Stomach (tissue), 9 donors: ENCODE measurements around the gene GUCY2C. TPM values are rescaled to one million over a fixed set of nuclear protein-coding genes. Genes with fewer than 3 reads are reported as not detected.

ENCODE experiments used
- DNase-seq, 2 donors: peaks; one replicate each; pipeline versions ENCODE4 v3.0.0 to v3.0.0-alpha.2; 2013 to 2019
- H3K27ac ChIP-seq, 5 donors: fragments of 200-600 bp in 4 of 5; sonication (generic) in 4 of 5; one replicate each; pipeline ENCODE4 v1.5.1; 2013 to 2019; ENCODE audit warnings: mild to moderate bottlenecking in 1 of 5, moderate library complexity in 1 of 5
- H3K27me3 ChIP-seq, 3 donors: fragments of 200-600 bp; sonication (generic); one replicate each; pipeline ENCODE4 v1.5.1; 2017 to 2019; ENCODE audit warnings: mixed run types in 1 of 3
- H3K36me3 ChIP-seq, 4 donors: fragments of 200-600 bp; sonication (generic); 1 replicate in 3 of 4; 2 replicates in 1 of 4; pipeline ENCODE4 v1.5.1; 2016 to 2019
- H3K4me1 ChIP-seq, 4 donors: fragments of 200-600 bp; sonication (generic); one replicate each; pipeline ENCODE4 v1.5.1; 2016 to 2019
- H3K4me3 ChIP-seq, 4 donors: fragments of 200-600 bp; sonication (generic) in 3 of 4; one replicate each; pipeline ENCODE4 v1.5.1; 2016 to 2019; ENCODE audit warnings: mild to moderate bottlenecking in 1 of 4
- H3K9me3 ChIP-seq, 4 donors: fragments of 200-600 bp; sonication (generic); one replicate each; pipeline ENCODE4 v1.5.1; 2016 to 2019
- EP300 ChIP-seq: sonication (generic); formaldehyde crosslinking; IDR thresholded peaks from one replicate; pipeline ENCODE4 v1.6.1; 2017; ENCODE audit warnings: antibody characterized with exemption
- POLR2A ChIP-seq, 4 donors: fragments of 450-650 bp; IDR thresholded peaks; one replicate each; pipeline ENCODE4 v1.6.1; 2016; ENCODE audit warnings: antibody characterized with exemption in 4 of 4, control low read depth in 2 of 4, mild to moderate bottlenecking in 1 of 4, moderate library complexity in 1 of 4
- POLR2AphosphoS5 ChIP-seq, 3 donors: sonication (generic); formaldehyde crosslinking; IDR thresholded peaks; one replicate each; pipeline ENCODE4 v1.6.1; 2016; ENCODE audit warnings: antibody characterized with exemption in 3 of 3
- WGBS, 5 donors: extraction: QIAGEN DNeasy Blood & Tissue Kit in 3 of 5; methylation state at CpG; one replicate each; pipeline versions ENCODE4 v1.1.5 to v1.1.7; 2013 to 2018; 5-methylcytosine and 5-hydroxymethylcytosine counted together
- intact Hi-C: fragments of 100-400 bp; cut with DNase I; formaldehyde crosslinking; loops from one replicate; pipeline ENCODE4 v1.15.1; 2023; ENCODE audit warnings: low total_unique reads
- polyA plus RNA-seq, 3 donors: library from polyadenylated mRNA; stranded (reverse); fragments of 200-250 nt; gene quantifications; one replicate each; pipeline ENCODE4 v1.2.3, GENCODE V29; 2013
- total RNA-seq, 5 donors: library from RNA; depleted of rRNA; stranded (reverse); fragments of >200 nt; gene quantifications; one replicate each; pipeline versions ENCODE4 v1.1.0 to v1.2.3, GENCODE V29; 2014 to 2016
- TF ChIP-seq, protein P1 (sequence below), 7 experiments: fragments of 450-650 bp in 4 of 7; fragments of 200-600 bp in 3 of 7; sonication (generic) in 3 of 7; IDR thresholded peaks; one replicate each; pipeline ENCODE4 v1.5.1; 2016 to 2019; ENCODE audit warnings: antibody characterized with exemption in 7 of 7, control low read depth in 2 of 7, mild to moderate bottlenecking in 1 of 7
- donor health status: healthy with polysubstance abuse.
- donor health status: Bipolar disorder and iron deficiency.
- donor health status: healthy.

Gene GUCY2C
- total and polyA plus RNA-seq, 8 donors, result 0.05 to 31.0 (median 1.4) TPM; not detected in 4

DNA sequence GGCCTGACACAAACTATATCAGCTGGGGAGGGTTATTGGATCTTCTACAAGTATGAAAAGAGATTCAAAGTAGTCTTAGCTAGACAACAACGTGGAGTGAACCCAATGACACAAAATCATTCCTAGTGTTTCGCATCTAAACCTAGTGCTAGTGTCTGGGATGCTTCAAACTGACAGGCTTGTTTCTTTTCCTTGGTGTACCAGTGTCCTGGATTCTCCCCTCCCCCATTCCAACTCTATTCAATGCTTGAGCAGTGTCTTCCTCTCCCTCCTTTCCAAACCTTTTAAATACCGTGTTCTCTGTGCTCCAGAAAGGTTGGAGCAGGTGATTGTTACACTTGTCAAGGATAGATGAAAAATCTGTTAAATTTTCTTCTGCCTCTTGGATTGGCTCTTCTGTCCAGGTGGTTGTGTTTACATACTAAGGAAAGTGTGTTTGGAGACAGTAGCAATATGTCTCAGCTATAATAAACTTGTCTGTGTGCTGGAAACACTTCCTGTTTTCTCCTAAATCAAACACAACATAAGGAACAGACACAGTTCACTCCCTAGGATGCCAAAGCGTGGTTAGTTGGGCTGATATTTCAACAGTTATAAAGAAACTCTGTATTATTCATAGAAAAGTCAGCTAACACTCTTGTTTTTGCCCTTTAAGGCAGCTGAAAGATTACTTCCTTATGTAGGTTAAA lies 14.4 kb upstream of the GUCY2C start:
- Histone ChIP-seq H3K4me1 (peaks cover 0 to 9% (median 4%) of the 10 kb centered on the region in 4 donors), H3K36me3 (no peaks in the 10 kb centered on the region), H3K27me3 (no peaks in the 10 kb centered on the region), H3K9me3 (no peaks in the 10 kb centered on the region), H3K27ac (no peak overlapping the region), H3K4me3 (no peak overlapping the region)
- peak in 1 of 2 donors; percentile 31 for DNase-seq
- WGBS, 5 donors, result 36 to 52% (median 47%) methylated on average over 4 of the region's 4 CpGs
- intact Hi-C loops, result no loop called here
- TF ChIP-seq POLR2AphosphoS5 (IDR thresholded peaks at IDR 0.05) (no peak), POLR2A (IDR thresholded peaks at IDR 0.05) (no peak), EP300 (no peak)
- TF ChIP-seq, protein P1, sequence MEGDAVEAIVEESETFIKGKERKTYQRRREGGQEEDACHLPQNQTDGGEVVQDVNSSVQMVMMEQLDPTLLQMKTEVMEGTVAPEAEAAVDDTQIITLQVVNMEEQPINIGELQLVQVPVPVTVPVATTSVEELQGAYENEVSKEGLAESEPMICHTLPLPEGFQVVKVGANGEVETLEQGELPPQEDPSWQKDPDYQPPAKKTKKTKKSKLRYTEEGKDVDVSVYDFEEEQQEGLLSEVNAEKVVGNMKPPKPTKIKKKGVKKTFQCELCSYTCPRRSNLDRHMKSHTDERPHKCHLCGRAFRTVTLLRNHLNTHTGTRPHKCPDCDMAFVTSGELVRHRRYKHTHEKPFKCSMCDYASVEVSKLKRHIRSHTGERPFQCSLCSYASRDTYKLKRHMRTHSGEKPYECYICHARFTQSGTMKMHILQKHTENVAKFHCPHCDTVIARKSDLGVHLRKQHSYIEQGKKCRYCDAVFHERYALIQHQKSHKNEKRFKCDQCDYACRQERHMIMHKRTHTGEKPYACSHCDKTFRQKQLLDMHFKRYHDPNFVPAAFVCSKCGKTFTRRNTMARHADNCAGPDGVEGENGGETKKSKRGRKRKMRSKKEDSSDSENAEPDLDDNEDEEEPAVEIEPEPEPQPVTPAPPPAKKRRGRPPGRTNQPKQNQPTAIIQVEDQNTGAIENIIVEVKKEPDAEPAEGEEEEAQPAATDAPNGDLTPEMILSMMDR (IDR thresholded peaks at IDR 0.05), result no peak

DNA sequence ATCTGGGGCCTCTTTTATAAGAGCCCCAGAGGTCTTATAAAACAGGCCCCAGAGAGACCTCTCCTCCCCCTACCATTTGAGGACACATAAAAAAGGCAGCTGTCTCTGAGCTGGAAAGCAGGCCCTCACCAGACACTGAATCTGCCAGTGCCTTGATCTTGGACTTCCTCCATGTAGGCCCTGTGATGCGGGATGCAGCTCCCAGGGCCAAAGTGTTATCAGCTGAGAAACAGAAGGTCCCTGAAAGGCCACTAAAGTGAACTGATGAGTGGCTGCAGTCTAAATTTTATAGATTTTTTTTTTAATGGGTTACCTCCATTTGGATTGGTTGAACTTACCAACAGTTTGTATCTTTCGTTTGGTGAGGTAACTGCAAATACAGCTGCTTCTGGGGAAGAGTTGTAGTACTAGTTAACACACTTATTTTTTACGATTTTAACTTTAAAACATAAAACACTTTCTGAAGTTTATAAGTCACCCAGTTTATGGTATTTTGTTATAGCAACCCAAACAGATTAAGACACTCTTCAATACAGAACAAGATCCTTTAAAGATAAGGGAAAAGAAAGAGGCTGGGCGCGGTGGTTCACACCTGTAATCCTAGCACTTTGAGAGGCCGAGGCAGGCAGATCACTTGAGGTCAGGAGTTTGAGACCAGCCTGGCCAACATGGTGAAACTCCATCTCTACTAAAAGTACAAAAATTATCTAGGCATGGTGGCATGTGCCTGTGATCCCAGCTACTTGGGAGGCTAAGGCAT lies 5.6 kb upstream of the GUCY2C start:
- TF ChIP-seq POLR2AphosphoS5 (IDR thresholded peaks at IDR 0.05) (no peak), EP300 (no peak), POLR2A (IDR thresholded peaks at IDR 0.05) (no peak)
- TF ChIP-seq, protein P1 (IDR thresholded peaks at IDR 0.05), result no peak
- Histone ChIP-seq H3K4me1 (no peaks in the 10 kb centered on the region), H3K27ac (no peak overlapping the region), H3K4me3 (no peak overlapping the region), H3K27me3 (no peaks in the 10 kb centered on the region), H3K9me3 (no peaks in the 10 kb centered on the region), H3K36me3 (no peaks in the 10 kb centered on the region)
- intact Hi-C loops, result no loop called here
- 78 to 90% (median 81%) methylated on average over 6 of the region's 6 CpGs for WGBS, 5 donors
- DNase-seq, result no peak

DNA sequence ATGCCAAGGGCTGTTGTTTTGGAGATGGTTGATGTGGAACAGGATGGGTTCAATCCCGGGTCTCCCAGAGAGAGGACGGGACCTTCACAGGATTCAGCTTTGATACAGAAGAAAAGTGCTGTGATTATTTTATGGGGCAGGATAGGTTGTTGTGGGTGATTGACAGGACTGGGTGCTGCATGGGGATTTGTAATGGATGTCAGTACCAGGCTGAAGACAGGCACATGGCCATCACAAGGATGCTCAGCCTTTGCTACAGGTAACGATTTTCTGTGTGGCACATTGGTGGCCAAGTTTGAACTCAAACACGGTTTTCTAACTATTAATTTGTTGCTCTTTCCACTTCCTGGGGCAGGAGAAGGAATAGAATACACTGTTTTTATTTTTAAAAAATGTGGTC lies 4.5 kb upstream of the GUCY2C start:
- DNase-seq, result no peak
- Histone ChIP-seq H3K36me3 (no peaks in the 10 kb centered on the region), H3K9me3 (no peaks in the 10 kb centered on the region), H3K27me3 (no peaks in the 10 kb centered on the region), H3K4me1 (no peaks in the 10 kb centered on the region), H3K4me3 (no peak overlapping the region), H3K27ac (no peak overlapping the region)
- WGBS, 5 donors, result 85 to 93% (median 91%) methylated on average over 4 of the region's 4 CpGs
- intact Hi-C loops, result no loop called here
- TF ChIP-seq POLR2AphosphoS5 (IDR thresholded peaks at IDR 0.05) (no peak), POLR2A (IDR thresholded peaks at IDR 0.05) (no peak), EP300 (no peak)
- TF ChIP-seq, protein P1 (IDR thresholded peaks at IDR 0.05), result no peak

DNA sequence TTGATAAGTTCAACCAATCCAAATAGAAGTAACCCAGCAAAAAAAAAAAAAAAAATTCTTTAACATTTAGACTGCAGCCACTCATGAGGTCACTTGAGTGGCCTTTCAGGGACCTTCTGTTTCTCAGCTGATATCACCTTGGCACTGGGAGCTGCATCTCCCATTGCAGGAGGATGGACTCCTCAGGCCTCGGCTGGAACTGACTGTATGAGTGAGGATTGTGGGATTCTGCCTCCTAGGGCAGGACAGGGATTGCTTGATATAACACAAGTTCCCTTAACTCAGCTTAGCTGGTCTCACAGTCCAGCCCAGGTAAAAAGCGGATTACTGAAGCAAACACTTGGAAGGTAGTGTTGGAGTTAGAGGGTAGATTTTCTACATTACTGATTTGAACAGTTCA lies 3.5 kb upstream of the GUCY2C start:
- Histone ChIP-seq H3K4me1 (no peaks in the 10 kb centered on the region), H3K36me3 (no peaks in the 10 kb centered on the region), H3K27me3 (no peaks in the 10 kb centered on the region), H3K27ac (no peak overlapping the region), H3K9me3 (no peaks in the 10 kb centered on the region), H3K4me3 (no peak overlapping the region)
- no peak for DNase-seq
- 58 to 83% (median 77%) methylated on average over 2 of the region's 2 CpGs for WGBS, 5 donors
- TF ChIP-seq POLR2A (IDR thresholded peaks at IDR 0.05), result no peak
- TF ChIP-seq, protein P1 (IDR thresholded peaks at IDR 0.05), result no peak
- TF ChIP-seq EP300, result no peak
- TF ChIP-seq POLR2AphosphoS5 (IDR thresholded peaks at IDR 0.05), result no peak
- intact Hi-C loops, result no loop called here
